ENCODE measurements around the gene BOLA2B.

BOLA2B gene

GRCh38 chr16:30143347-30143702, 50.1 kb downstream of the BOLA2B start:
- no peak for DNase-seq (ENCODE audit: low read depth in 2 of 2)

Data from fibroblast of skin of left quadriceps (primary cell).